Transverse colon (tissue), 4 donors: ENCODE measurements around the gene PSTPIP1.

Experiments used
- CTCF ChIP-seq, 5 experiments: fragments of 200-600 bp in 3 of 5; fragments of 450-650 bp in 2 of 5; sonication (generic) in 3 of 5; IDR thresholded peaks; 1 replicate in 2 of 5; 2 replicates in 3 of 5; pipeline ENCODE4 v1.5.1; 2016 to 2017; ENCODE audit warnings: antibody characterized with exemption in 5 of 5, inconsistent platforms in 3 of 5, mild to moderate bottlenecking in 2 of 5, moderate library complexity in 1 of 5
- EP300 ChIP-seq: sonication (generic); formaldehyde crosslinking; IDR thresholded peaks from one replicate; pipeline ENCODE4 v1.6.1; 2017; ENCODE audit warnings: antibody characterized with exemption, low read depth
- POLR2AphosphoS5 ChIP-seq, 3 donors: sonication (generic); formaldehyde crosslinking; IDR thresholded peaks; one replicate each; pipeline ENCODE4 v1.6.1; 2016; ENCODE audit warnings: antibody characterized with exemption in 3 of 3

GRCh38 chr15:76974456-76975036 is 20.4 kb upstream of the PSTPIP1 start:
- no peak for TF ChIP-seq POLR2AphosphoS5 (IDR thresholded peaks at IDR 0.05)
- TF ChIP-seq CTCF (IDR thresholded peaks at IDR 0.05), result no peak
- no peak for TF ChIP-seq EP300
